SK-N-SH treated with all-trans-retinoic acid at 6 μM for 48 hours (cell line): ENCODE results near the gene DBR1.

Experiments
- ARNTL ChIP-seq: fragments of 450-650 bp; formaldehyde crosslinking; IDR thresholded peaks from 2 replicates; pipeline ENCODE4 v1.5.0; 2020; ENCODE audit warnings: low read depth, mild to moderate bottlenecking, moderate library complexity, borderline replicate concordance
- CREB5 ChIP-seq: fragments of 250-450 bp; sonication (Bioruptor Pico); IDR thresholded peaks from 2 replicates; pipeline ENCODE4 v1.5.1; 2020; ENCODE audit warnings: low read depth, mild to moderate bottlenecking, moderate library complexity
- CSRNP3 ChIP-seq: fragments of 250-450 bp; sonication (Bioruptor Pico); IDR thresholded peaks from 2 replicates; pipeline ENCODE4 v1.5.1; 2021; ENCODE audit warnings: mild to moderate bottlenecking, moderate library complexity
- ESRRG ChIP-seq: fragments of 250-450 bp; sonication (Bioruptor Pico); IDR thresholded peaks from 2 replicates; pipeline ENCODE4 v1.6.1; 2021; ENCODE audit warnings: mild to moderate bottlenecking
- ISL1 ChIP-seq: fragments of 250-450 bp; sonication (Bioruptor Pico); IDR thresholded peaks from 2 replicates; pipeline ENCODE4 v2.1.2; 2022; ENCODE audit warnings: mild to moderate bottlenecking, moderate library complexity
- PPARA ChIP-seq: fragments of 250-450 bp; sonication (Bioruptor Pico); IDR thresholded peaks from 2 replicates; pipeline ENCODE4 v1.5.0; 2020; ENCODE audit warnings: mild to moderate bottlenecking, borderline replicate concordance
- TCF4 ChIP-seq: fragments of 250-450 bp; sonication (Bioruptor Pico); IDR thresholded peaks from 2 replicates; pipeline ENCODE4 v1.8.0; 2021; ENCODE audit warnings: mild to moderate bottlenecking, moderate library complexity, borderline replicate concordance
- ZFP3 ChIP-seq: fragments of 250-450 bp; sonication (Bioruptor Pico); IDR thresholded peaks from 2 replicates; pipeline ENCODE4 v1.5.0; 2020; ENCODE audit warnings: mild to moderate bottlenecking, moderate library complexity
- ZFP30 ChIP-seq: fragments of 450-650 bp; formaldehyde crosslinking; IDR thresholded peaks from 2 replicates; pipeline ENCODE4 v1.5.0; 2022; ENCODE audit warnings: mild to moderate bottlenecking, moderate library complexity
- ZNF565 ChIP-seq: fragments of 450-650 bp; formaldehyde crosslinking; conservative IDR thresholded peaks from 2 replicates; pipeline ENCODE4 v1.5.0; 2020; ENCODE audit warnings: low read depth, mild to moderate bottlenecking, moderate library complexity

GRCh38 chr3:138186803-138187295, 12.1 kb upstream of the DBR1 start:
- no peak for TF ChIP-seq CSRNP3 (CRISPR knock-in tag)
- no peak for TF ChIP-seq ISL1 (CRISPR knock-in tag)
- TF ChIP-seq TCF4 (CRISPR knock-in tag), result no peak
- no peak for TF ChIP-seq ZFP30 (CRISPR knock-in tag)
- no peak for TF ChIP-seq PPARA (CRISPR knock-in tag)
- no peak for TF ChIP-seq CREB5 (CRISPR knock-in tag)
- no peak for TF ChIP-seq ZFP3
- TF ChIP-seq ESRRG (CRISPR knock-in tag), result no peak
- TF ChIP-seq ZNF565 (CRISPR knock-in tag), result no peak
- TF ChIP-seq ARNTL (CRISPR knock-in tag), result no peak
